HCT116 (cell line): ENCODE results near the gene FOXD3. TPM values are rescaled to one million over a fixed set of nuclear protein-coding genes. Genes with fewer than 3 reads are reported as not detected.

Source experiments
- ATAC-seq: fragments of 200-7000 bp; cut with Tn5 transposase; 2 replicates; pipeline ENCODE4 v1.9.1; 2020; ENCODE audit warnings: mild to moderate bottlenecking, moderate library complexity
- BruUV-seq: library from RNA; stranded (reverse); fragments of 400-500 nt; replicated peaks from 2 replicates; lab custom pipeline; 2021; lab: Mats Ljungman, UMichigan
- CTCF ChIA-PET: fragments of 300-600 bp; sonication (Branson Sonifier 250); formaldehyde crosslinking; loops from one replicate; lab custom pipeline; 2021; ENCODE audit warnings: antibody characterized with exemption; lab: Charles Lee
- POLR2A ChIA-PET: fragments of 300-600, 350-600 bp; sonication (Branson Sonifier 250); formaldehyde crosslinking; loops from one replicate; lab custom pipeline; 2021; ENCODE audit warnings: antibody characterized with exemption; lab: Charles Lee
- RAD21 ChIA-PET, 2 experiments: fragments of 300-600 bp; sonication (Branson Sonifier 250); formaldehyde crosslinking; loops; one replicate each; lab custom pipeline; 2023; ENCODE audit warnings: low total read pairs in 2 of 2; ENCODE audit not compliant: uncharacterized antibody in 2 of 2, unreplicated experiment in 2 of 2, low non-redundant PET in 1 of 2; lab: Charles Lee
- DNase-seq: peaks from one replicate; pipeline ENCODE4 v3.0.0-alpha.2; 2010; ENCODE audit warnings: low read depth, low spot score
- H2AFZ ChIP-seq: fragments of 200-600 bp; shearing (Covaris generic), sonication (generic); 2 replicates; pipeline ENCODE4 v1.6.1; 2017; ENCODE audit warnings: low read depth, mixed run types, mixed read lengths, antibody characterized with exemption, low read length; ENCODE audit not compliant: poor library complexity, severe bottlenecking
- H3K27ac ChIP-seq: 2 replicates; pipeline ENCODE4 v1.5.1; 2012; ENCODE audit warnings: low read depth, low read length
- H3K27me3 ChIP-seq: fragments of 200-600 bp; sonication (generic); 2 replicates; pipeline ENCODE4 v1.6.1; 2016; ENCODE audit warnings: mixed run types, low read length, mixed read lengths; ENCODE audit not compliant: insufficient read depth
- H3K36me3 ChIP-seq, 2 experiments: fragments of 200-500 bp in 1 of 2; fragments of 200-600 bp in 1 of 2; sonication (Bioruptor generic) in 1 of 2; sonication (generic) in 1 of 2; 2 replicates each; pipeline versions ENCODE4 v1.5.1 to v1.6.1; 2014 to 2016; ENCODE audit warnings: low read length in 2 of 2, inconsistent platforms in 1 of 2, mixed read lengths in 1 of 2, mixed run types in 1 of 2; ENCODE audit not compliant: insufficient read depth in 2 of 2, control insufficient read depth in 1 of 2
- H3K4me1 ChIP-seq, 2 experiments: fragments of 200-600 bp in 1 of 2; sonication (generic) in 1 of 2; 2 replicates each; pipeline versions ENCODE4 v1.5.1 to v1.6.1; 2012 to 2017; ENCODE audit warnings: low read length in 2 of 2, inconsistent platforms in 1 of 2, mild to moderate bottlenecking in 1 of 2, mixed read lengths in 1 of 2, mixed run types in 1 of 2, moderate library complexity in 1 of 2; ENCODE audit not compliant: insufficient read depth in 2 of 2, control insufficient read depth in 1 of 2
- H3K4me2 ChIP-seq: fragments of 200-600 bp; sonication (generic); 2 replicates; pipeline ENCODE4 v1.6.1; 2017; ENCODE audit warnings: mixed run types, low read length, mixed read lengths
- H3K4me3 ChIP-seq, 2 experiments: fragments of 200-600 bp in 1 of 2; sonication (generic) in 1 of 2; replicated peaks in 1 of 2; 2 replicates each; pipeline ENCODE4 v1.5.1; 2011 to 2016; ENCODE audit warnings: low read length in 2 of 2, control low read depth in 1 of 2, low read depth in 1 of 2, mild to moderate bottlenecking in 1 of 2, mixed read lengths in 1 of 2, mixed run types in 1 of 2
- H3K79me2 ChIP-seq: fragments of 200-600 bp; sonication (generic); 2 replicates; pipeline ENCODE4 v1.6.1; 2017; ENCODE audit warnings: mild to moderate bottlenecking, mixed run types, low read length, moderate library complexity, mixed read lengths; ENCODE audit not compliant: insufficient read depth
- H3K9ac ChIP-seq: fragments of 200-600 bp; sonication (generic); 2 replicates; pipeline ENCODE4 v1.6.1; 2016; ENCODE audit warnings: low read length, mixed read lengths
- H3K9me2 ChIP-seq: fragments of 200-600 bp; sonication (generic), shearing (Covaris generic); 2 replicates; pipeline ENCODE4 v1.6.1; 2017; ENCODE audit warnings: mixed run types, mild to moderate bottlenecking, moderate library complexity; ENCODE audit not compliant: insufficient read depth
- H3K9me3 ChIP-seq, 2 experiments: fragments of 200-500 bp in 1 of 2; fragments of 200-600 bp in 1 of 2; sonication (Bioruptor generic) in 1 of 2; sonication (generic) in 1 of 2; 2 replicates each; pipeline ENCODE4 v1.6.1; 2014 to 2017; ENCODE audit warnings: low read length in 2 of 2, mixed read lengths in 2 of 2, inconsistent platforms in 1 of 2, low read depth in 1 of 2, mild to moderate bottlenecking in 1 of 2, mixed run types in 1 of 2, moderate library complexity in 1 of 2; ENCODE audit not compliant: control insufficient read depth in 1 of 2, insufficient read depth in 1 of 2
- H4K20me1 ChIP-seq: fragments of 200-600 bp; sonication (generic), shearing (Covaris generic); 2 replicates; pipeline ENCODE4 v1.6.1; 2017; ENCODE audit warnings: mixed run types, mild to moderate bottlenecking, moderate library complexity; ENCODE audit not compliant: insufficient read depth
- ATF3 ChIP-seq: IDR thresholded peaks from 2 replicates; pipeline ENCODE4 v1.6.1; 2012
- EGR1 ChIP-seq: IDR thresholded peaks from 2 replicates; pipeline ENCODE4 v1.6.1; 2012; ENCODE audit warnings: low read depth
- ELF1 ChIP-seq: IDR thresholded peaks from 2 replicates; pipeline ENCODE4 v1.6.1; 2012; ENCODE audit warnings: low read depth, borderline replicate concordance
- EZH2 ChIP-seq: fragments of 200-600 bp; sonication (generic); IDR thresholded peaks from 2 replicates; pipeline ENCODE4 v1.6.1; 2017; ENCODE audit warnings: antibody characterized with exemption, mixed run types
- FOSL1 ChIP-seq: IDR thresholded peaks from 2 replicates; pipeline ENCODE4 v1.6.1; 2012; ENCODE audit warnings: low read depth
- JUND ChIP-seq: IDR thresholded peaks from 2 replicates; pipeline ENCODE4 v1.6.1; 2012
- POLR2A ChIP-seq: IDR thresholded peaks from 2 replicates; pipeline ENCODE4 v1.7.0; 2011; ENCODE audit warnings: borderline replicate concordance; ENCODE audit not compliant: insufficient read depth, insufficient read length; ENCODE audit errors: extremely low read depth
- POLR2AphosphoS5 ChIP-seq: IDR thresholded peaks from 2 replicates; pipeline ENCODE4 v1.6.1; 2011; ENCODE audit warnings: mild to moderate bottlenecking, low read depth, low read length, moderate library complexity
- RAD21 ChIP-seq: IDR thresholded peaks from 2 replicates; pipeline ENCODE4 v1.6.1; 2012; ENCODE audit warnings: low read depth, mild to moderate bottlenecking
- REST ChIP-seq: IDR thresholded peaks from 2 replicates; pipeline ENCODE4 v1.6.1; 2012; ENCODE audit warnings: low read depth
- SIN3A ChIP-seq: IDR thresholded peaks from 2 replicates; pipeline ENCODE4 v1.6.1; 2012; ENCODE audit warnings: low read depth
- SP1 ChIP-seq: IDR thresholded peaks from 2 replicates; pipeline ENCODE4 v1.6.1; 2012; ENCODE audit warnings: low read depth
- SRF ChIP-seq: IDR thresholded peaks from 2 replicates; pipeline ENCODE4 v1.6.1; 2012; ENCODE audit warnings: low read depth
- TCF7L2 ChIP-seq: IDR thresholded peaks from 2 replicates; pipeline ENCODE4 v1.7.0; 2011; ENCODE audit warnings: borderline replicate concordance, inconsistent platforms; ENCODE audit not compliant: insufficient read depth, insufficient read length; ENCODE audit errors: extremely low read depth
- YY1 ChIP-seq: IDR thresholded peaks from 2 replicates; pipeline ENCODE4 v1.6.1; 2011; ENCODE audit warnings: low read length, low read depth, moderate library complexity, mild to moderate bottlenecking; ENCODE audit not compliant: insufficient replicate concordance; ENCODE audit errors: extremely low read depth
- ZBTB33 ChIP-seq: IDR thresholded peaks from 2 replicates; pipeline ENCODE4 v1.6.1; 2011; ENCODE audit warnings: mild to moderate bottlenecking, low read length, moderate library complexity; ENCODE audit not compliant: insufficient replicate concordance; ENCODE audit errors: extremely low read depth
- ZFX ChIP-seq: fragments of 450-650 bp; IDR thresholded peaks from 2 replicates; pipeline ENCODE4 v1.6.1; 2017
- ZNF274 ChIP-seq: fragments of 200-500 bp; sonication (Bioruptor generic); IDR thresholded peaks from 2 replicates; pipeline ENCODE4 v1.6.1; 2014; ENCODE audit warnings: mild to moderate bottlenecking, low read depth, low read length, inconsistent platforms
- intact Hi-C: fragments of 100-400 bp; cut with micrococcal nuclease; formaldehyde crosslinking; loops from 2 replicates; pipeline ENCODE4 v1.10.0; 2022
- total RNA-seq: library from RNA; stranded (reverse); gene quantifications from one replicate; pipeline ENCODE4 v1.2.1, GENCODE V29; 2021; ENCODE audit not compliant: unreplicated experiment

FOXD3 gene
- total RNA-seq, 1 experiment from 2014 or later, result 0.17 TPM

- no peaks in the 10 kb centered on the region for H3K36me3 ChIP-seq
- RAD21 ChIA-PET, result no interaction called here
- no peaks in the 10 kb centered on the region for H3K9me3 ChIP-seq
- intact Hi-C loops, result loop anchor here (5.0 to 10.0 kb wide), 3 partner anchors 114 to 916 kb away; partner anchors contain the start of genes EFCAB7 and ITGB3BP
- no peak overlapping the region for H2AFZ ChIP-seq
- DNase-seq, result no peak
- no peak overlapping the region for H3K9ac ChIP-seq
- no peaks in the 10 kb centered on the region for H4K20me1 ChIP-seq
- TF ChIP-seq POLR2A (no peak), SRF (no peak), SP1 (no peak), JUND (no peak), SIN3A (no peak), ZFX (no peak), TCF7L2 (no peak), FOSL1 (no peak), YY1 (no peak), RAD21 (no peak), REST (no peak), ZNF274 (no peak), ZBTB33 (no peak), EZH2 (no peak), EGR1 (no peak), POLR2AphosphoS5 (no peak), ELF1 (no peak), ATF3 (no peak)
- TF ChIP-seq, all 23 proteins: peak for 0
- no TSS peak for BruUV-seq
- POLR2A ChIA-PET, result no interaction called here
- Histone ChIP-seq H3K9me2 (no peaks in the 10 kb centered on the region), H3K4me1 (peaks cover 0 to 10% of the 10 kb centered on the region in 2 experiments; a peak in 3 of 4 replicates), H3K4me2 (no peak overlapping the region), H3K79me2 (no peaks in the 10 kb centered on the region), H3K4me3 (no peak overlapping the region), H3K27me3 (no peaks in the 10 kb centered on the region), H3K27ac (no peak overlapping the region)
- no peak for ATAC-seq
- CTCF ChIA-PET, result interaction anchor here (0.7 to 1.5 kb wide), 2 partner anchors 13 to 125 kb away, joined by 3 read pairs; no protein-coding TSS in a partner anchor
Observed at GRCh38 chr1:63328781-63329180, 6.4 kb downstream of the FOXD3 start.
